K562 (cell line): ENCODE measurements around the gene POMGNT1. TPM values are rescaled to one million over a fixed set of nuclear protein-coding genes. Genes with fewer than 3 reads are reported as not detected.

Experiments used
- BCL6 ChIP-seq: fragments of 250-450 bp; sonication (Bioruptor Pico); IDR thresholded peaks from 2 replicates; pipeline ENCODE4 v1.4.0; 2020
- BMI1 ChIP-seq: fragments of 150-350 bp; IDR thresholded peaks from 2 replicates; pipeline ENCODE4 v1.6.1; 2014; ENCODE audit warnings: low read length
- ELF4 ChIP-seq: fragments of 450-650 bp; formaldehyde crosslinking; IDR thresholded peaks from 2 replicates; pipeline ENCODE4 v1.4.0; 2022; ENCODE audit warnings: missing genetic modification characterization
- ETS2 ChIP-seq: IDR thresholded peaks from 2 replicates; pipeline ENCODE4 v1.6.1; 2016; ENCODE audit warnings: borderline replicate concordance, missing genetic modification characterization, mild to moderate bottlenecking, moderate library complexity, missing compliant biosample characterization; ENCODE audit not compliant: poor library complexity, severe bottlenecking
- LCOR ChIP-seq: sonication (generic); formaldehyde crosslinking; IDR thresholded peaks from 2 replicates; pipeline ENCODE4 v1.8.0; 2022; ENCODE audit warnings: mild to moderate bottlenecking, missing genetic modification reagents
- MED1 ChIP-seq: sonication (generic); formaldehyde crosslinking; IDR thresholded peaks from 2 replicates; pipeline ENCODE4 v1.8.1; 2023; ENCODE audit warnings: missing genetic modification reagents, borderline replicate concordance
- NR2C1 ChIP-seq, 2 experiments: fragments of 450-650 bp; IDR thresholded peaks; 2 replicates each; pipeline ENCODE4 v1.6.1; 2017; ENCODE audit warnings: mild to moderate bottlenecking in 2 of 2, antibody characterized with exemption in 1 of 2, inconsistent platforms in 1 of 2, missing compliant biosample characterization in 1 of 2, missing genetic modification characterization in 1 of 2
- NR2C2 ChIP-seq, 2 experiments: fragments of 200-800 bp in 1 of 2; sonication (Bioruptor generic) in 1 of 2; sonication (generic) in 1 of 2; formaldehyde crosslinking in 1 of 2; IDR thresholded peaks; 2 replicates each; pipeline versions ENCODE4 v1.6.1 to v1.8.0; 2016 to 2022; ENCODE audit warnings: mild to moderate bottlenecking in 1 of 2, missing compliant biosample characterization in 1 of 2, missing genetic modification characterization in 1 of 2, missing genetic modification reagents in 1 of 2
- NRF1 ChIP-seq, 2 experiments: fragments of 450-650 bp; IDR thresholded peaks in 1 of 2; conservative IDR thresholded peaks in 1 of 2; 2 replicates each; pipeline ENCODE4 v1.6.1; 2014; ENCODE audit warnings: mild to moderate bottlenecking in 2 of 2
- PTRF ChIP-seq: fragments of 450-650 bp; IDR thresholded peaks from 2 replicates; pipeline ENCODE4 v1.6.1; 2016; ENCODE audit warnings: mild to moderate bottlenecking, missing genetic modification characterization, missing compliant biosample characterization
- SIN3B ChIP-seq: fragments of 450-650 bp; IDR thresholded peaks from 2 replicates; pipeline ENCODE4 v1.6.1; 2017; ENCODE audit warnings: low read depth, mild to moderate bottlenecking, moderate library complexity
- ZNF217 ChIP-seq: sonication (generic); formaldehyde crosslinking; IDR thresholded peaks from 2 replicates; pipeline ENCODE4 v1.8.0; 2022; ENCODE audit warnings: mild to moderate bottlenecking, missing genetic modification reagents
- polyA plus RNA-seq, 8 experiments: library from polyadenylated mRNA; depleted of rRNA in 4 of 8; stranded (reverse) in 5 of 8; unstranded in 3 of 8; fragments of >200 nt; fragmentation: Nextera tagmentation in 2 of 8; fragmentation: Illumina TruSeq in 1 of 8; extraction: Ambion mirVana in 2 of 8; extraction: Trizol in 1 of 8; gene quantifications; 2 replicates each; pipeline versions ENCODE4 v1.2.1 to v1.2.3, GENCODE V29; 2011 to 2014; ENCODE audit warnings: inconsistent platforms in 1 of 8, missing spikeins in 1 of 8
- total RNA-seq, 7 experiments: library from RNA; depleted of rRNA in 6 of 7; stranded (reverse); fragments of >200 nt in 6 of 7; fragmentation: Illumina TruSeq in 2 of 7; extraction: Trizol in 2 of 7; gene quantifications; 2 replicates each; pipeline versions ENCODE4 v1.2.1 to v1.2.3, GENCODE V29; 2011 to 2021; ENCODE audit warnings: low replicate concordance in 1 of 7
- TF ChIP-seq, protein P1 (sequence below): sonication (generic); formaldehyde crosslinking; IDR thresholded peaks from 2 replicates; pipeline ENCODE4 v1.8.1; 2023; ENCODE audit warnings: mild to moderate bottlenecking, missing genetic modification reagents
- TF ChIP-seq, protein P2 (sequence below): fragments of 450-650 bp; IDR thresholded peaks from 2 replicates; pipeline ENCODE4 v1.6.1; 2016; ENCODE audit warnings: mild to moderate bottlenecking

The POMGNT1 gene
- total and polyA plus RNA-seq, 9 of the 15 experiments (the other 6 are each of a cell fraction or from before 2014, with no cell fraction given): 14.1 to 58.9 (median 37.8) TPM

DNA sequence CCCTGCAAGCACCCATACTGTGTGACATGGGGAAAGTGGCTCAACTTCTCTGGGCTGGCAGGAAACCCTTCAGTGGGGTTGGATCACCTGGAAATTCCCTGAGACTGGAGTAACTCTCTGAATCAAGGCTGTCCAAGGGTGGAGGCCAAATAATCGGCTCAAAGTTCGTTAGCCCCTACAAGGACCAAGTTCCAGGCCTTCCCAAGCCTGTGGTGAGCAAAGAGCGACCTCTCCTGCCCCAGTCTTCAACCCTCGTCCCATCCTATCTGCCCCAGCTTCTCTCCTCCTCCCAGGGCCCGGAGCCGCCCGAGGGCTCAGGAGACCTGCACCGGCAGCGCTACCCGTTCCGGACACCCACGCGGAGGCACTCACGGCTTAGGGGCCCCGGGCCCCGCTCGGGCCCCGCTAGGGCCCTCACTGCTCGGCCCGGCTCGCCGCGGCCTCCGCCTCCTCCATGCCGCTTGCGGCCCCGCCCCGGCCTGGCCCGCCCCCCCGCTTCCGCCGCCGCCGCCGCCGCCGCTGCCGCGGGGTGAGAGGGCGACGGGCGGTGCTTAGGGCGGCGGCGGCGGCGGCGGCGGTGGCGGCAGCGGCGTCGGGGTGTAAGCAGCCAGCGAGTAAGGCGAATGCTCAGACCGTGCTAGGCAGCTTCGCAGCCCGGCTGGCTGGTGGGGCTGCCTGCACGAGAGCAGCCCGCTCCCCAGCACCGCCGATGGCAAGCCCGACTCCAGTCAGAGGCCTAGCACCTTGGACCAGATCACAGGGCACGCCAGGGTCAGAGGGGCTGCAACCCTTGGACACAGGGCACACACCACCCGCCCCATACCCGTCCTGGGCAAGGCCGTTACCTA is at the start of gene POMGNT1 (continued):
- TF ChIP-seq NRF1 (conservative IDR thresholded peaks at IDR 0.05 in 1 of 2, IDR thresholded peaks at IDR 0.05 in 1 of 2) (no peak; a peak in 1 of 4 replicates), ELF4 (no peak), ETS2 (tag) (no peak), SIN3B (peak; percentile 53), BCL6 (CRISPR knock-in tag) (no peak), ZNF217 (CRISPR knock-in tag) (no peak), BMI1 (no peak), MED1 (CRISPR knock-in tag) (no peak), PTRF (no peak), NR2C2 (CRISPR knock-in tag; IDR thresholded peaks at IDR 0.05) (peak; percentile 68), NR2C2 (tag; IDR thresholded peaks at IDR 0.05) (peak; percentile 98), LCOR (CRISPR knock-in tag) (no peak), NR2C1 (IDR thresholded peaks at IDR 0.05) (peak; percentile 80), NR2C1 (tag; IDR thresholded peaks at IDR 0.05) (peak; percentile 81)
- TF ChIP-seq, protein P1, sequence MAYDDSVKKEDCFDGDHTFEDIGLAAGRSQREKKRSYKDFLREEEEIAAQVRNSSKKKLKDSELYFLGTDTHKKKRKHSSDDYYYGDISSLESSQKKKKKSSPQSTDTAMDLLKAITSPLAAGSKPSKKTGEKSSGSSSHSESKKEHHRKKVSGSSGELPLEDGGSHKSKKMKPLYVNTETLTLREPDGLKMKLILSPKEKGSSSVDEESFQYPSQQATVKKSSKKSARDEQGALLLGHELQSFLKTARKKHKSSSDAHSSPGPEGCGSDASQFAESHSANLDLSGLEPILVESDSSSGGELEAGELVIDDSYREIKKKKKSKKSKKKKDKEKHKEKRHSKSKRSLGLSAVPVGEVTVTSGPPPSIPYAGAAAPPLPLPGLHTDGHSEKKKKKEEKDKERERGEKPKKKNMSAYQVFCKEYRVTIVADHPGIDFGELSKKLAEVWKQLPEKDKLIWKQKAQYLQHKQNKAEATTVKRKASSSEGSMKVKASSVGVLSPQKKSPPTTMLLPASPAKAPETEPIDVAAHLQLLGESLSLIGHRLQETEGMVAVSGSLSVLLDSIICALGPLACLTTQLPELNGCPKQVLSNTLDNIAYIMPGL: no peak
- TF ChIP-seq, protein P2, sequence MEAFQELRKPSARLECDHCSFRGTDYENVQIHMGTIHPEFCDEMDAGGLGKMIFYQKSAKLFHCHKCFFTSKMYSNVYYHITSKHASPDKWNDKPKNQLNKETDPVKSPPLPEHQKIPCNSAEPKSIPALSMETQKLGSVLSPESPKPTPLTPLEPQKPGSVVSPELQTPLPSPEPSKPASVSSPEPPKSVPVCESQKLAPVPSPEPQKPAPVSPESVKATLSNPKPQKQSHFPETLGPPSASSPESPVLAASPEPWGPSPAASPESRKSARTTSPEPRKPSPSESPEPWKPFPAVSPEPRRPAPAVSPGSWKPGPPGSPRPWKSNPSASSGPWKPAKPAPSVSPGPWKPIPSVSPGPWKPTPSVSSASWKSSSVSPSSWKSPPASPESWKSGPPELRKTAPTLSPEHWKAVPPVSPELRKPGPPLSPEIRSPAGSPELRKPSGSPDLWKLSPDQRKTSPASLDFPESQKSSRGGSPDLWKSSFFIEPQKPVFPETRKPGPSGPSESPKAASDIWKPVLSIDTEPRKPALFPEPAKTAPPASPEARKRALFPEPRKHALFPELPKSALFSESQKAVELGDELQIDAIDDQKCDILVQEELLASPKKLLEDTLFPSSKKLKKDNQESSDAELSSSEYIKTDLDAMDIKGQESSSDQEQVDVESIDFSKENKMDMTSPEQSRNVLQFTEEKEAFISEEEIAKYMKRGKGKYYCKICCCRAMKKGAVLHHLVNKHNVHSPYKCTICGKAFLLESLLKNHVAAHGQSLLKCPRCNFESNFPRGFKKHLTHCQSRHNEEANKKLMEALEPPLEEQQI: no peak
